Right renal cortex interstitium (tissue), 3 donors: ENCODE measurements around the gene NF2. TPM values are rescaled to one million over a fixed set of nuclear protein-coding genes. Genes with fewer than 3 reads are reported as not detected.
"Not testable (repeated sequence)": the region's sequence is repeated elsewhere in the genome, so short reads cannot be mapped to it uniquely, and the experiment has no call there.

ENCODE experiments used
- DNase-seq, 3 donors: peaks; one replicate each; pipeline ENCODE4 v3.0.0-alpha.2; 2013; ENCODE audit warnings: low read depth in 3 of 3, low spot score in 2 of 3
- polyA plus RNA-seq, 3 donors: library from polyadenylated mRNA; unstranded; fragments of 120-200 nt; gene quantifications; one replicate each; pipeline ENCODE4 v1.2.1, GENCODE V29; 2013; ENCODE audit not compliant: insufficient read length in 3 of 3

NF2 gene
- polyA plus RNA-seq, 3 donors: 26.5 to 29.3 (median 27.1) TPM

- DNase-seq: not testable (repeated sequence)
These were observed 9.0 kb upstream of the NF2 start for GRCh38 chr22:29594447-29594846.

DNA sequence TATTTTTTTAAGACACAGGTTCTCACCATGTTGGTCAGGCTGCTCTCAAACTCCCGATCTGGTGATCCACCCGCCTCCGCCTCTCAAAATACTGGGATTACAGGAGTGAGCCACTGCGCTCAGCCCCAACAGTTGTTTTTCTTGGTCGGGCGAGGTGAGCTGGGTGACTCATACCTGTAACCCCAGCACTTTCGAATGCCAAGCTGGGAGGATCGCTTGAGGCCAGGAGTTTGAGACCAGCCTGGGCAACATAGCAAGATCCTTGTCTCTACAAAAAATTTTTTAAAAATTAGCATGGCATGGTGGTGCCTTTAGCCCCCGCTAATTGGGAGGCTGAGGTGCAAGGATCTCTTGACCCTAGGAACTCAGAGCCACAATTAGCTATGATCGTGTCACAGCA lies 7.0 kb upstream of the NF2 start:
- no peak for DNase-seq

GRCh38 chr22:29597871-29598683 lies 5.4 kb upstream of the NF2 start:
- not testable (repeated sequence) for DNase-seq

GRCh38 chr22:29598684-29599020 lies 4.8 kb upstream of the NF2 start:
- no peak for DNase-seq

DNA sequence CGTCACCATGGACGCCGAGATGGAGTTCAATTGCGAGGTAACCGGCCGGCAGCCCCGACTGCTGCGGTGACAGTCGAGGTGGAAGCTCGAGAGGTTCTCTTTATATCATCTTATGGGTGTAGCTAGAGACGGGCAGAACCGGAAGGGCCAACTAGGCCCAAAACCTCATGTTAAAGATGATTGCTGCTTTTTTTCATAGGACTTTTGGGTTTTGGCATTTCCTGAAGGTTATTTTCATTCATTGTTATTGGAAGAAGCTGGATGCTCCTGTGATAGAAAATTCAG lies 585 bp downstream of the NF2 start:
- no peak for DNase-seq

DNA sequence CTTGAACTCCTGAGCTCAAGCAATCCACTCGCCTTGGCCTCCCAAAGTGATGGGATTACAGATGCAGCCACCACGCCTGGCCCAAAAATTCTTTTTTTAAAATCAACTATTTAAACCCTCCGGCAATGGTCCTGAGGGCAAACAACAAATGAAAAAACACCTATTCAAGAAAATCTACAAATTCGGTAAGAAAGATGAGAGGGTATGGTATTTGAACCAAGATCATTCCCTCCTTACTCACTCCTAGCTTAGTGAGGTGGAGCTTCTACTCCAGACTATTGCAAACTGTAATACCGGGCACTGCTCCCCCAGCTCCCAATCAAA lies 2.1 kb downstream of the NF2 start:
- DNase-seq: no peak

GRCh38 chr22:29606320-29606719 lies 2.9 kb downstream of the NF2 start:
- no peak for DNase-seq

GRCh38 chr22:29607426-29607825 lies 4.0 kb downstream of the NF2 start:
- DNase-seq: no peak

DNA sequence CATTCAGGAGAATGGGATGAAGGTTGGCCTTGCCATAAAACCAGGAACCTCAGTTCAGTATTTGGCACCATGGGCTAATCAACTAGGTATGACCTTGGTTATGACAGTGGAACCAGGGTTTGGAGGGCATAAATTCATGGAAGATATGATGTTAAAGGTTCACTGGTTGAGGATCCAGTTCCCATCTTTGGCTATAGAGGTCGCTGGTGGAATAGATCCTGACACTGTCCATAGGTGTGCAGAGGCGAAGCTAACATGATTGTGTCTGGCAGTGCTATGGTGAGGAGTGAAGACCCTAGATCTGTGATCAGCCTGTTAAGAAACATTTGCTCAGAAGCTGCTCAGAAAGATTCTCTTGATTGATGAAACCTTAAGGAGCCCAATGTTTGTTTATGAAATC lies 5.7 kb downstream of the NF2 start:
- DNase-seq: no peak

- no peak for DNase-seq
These were observed 7.3 kb downstream of the NF2 start for GRCh38 chr22:29610780-29611179.

DNA sequence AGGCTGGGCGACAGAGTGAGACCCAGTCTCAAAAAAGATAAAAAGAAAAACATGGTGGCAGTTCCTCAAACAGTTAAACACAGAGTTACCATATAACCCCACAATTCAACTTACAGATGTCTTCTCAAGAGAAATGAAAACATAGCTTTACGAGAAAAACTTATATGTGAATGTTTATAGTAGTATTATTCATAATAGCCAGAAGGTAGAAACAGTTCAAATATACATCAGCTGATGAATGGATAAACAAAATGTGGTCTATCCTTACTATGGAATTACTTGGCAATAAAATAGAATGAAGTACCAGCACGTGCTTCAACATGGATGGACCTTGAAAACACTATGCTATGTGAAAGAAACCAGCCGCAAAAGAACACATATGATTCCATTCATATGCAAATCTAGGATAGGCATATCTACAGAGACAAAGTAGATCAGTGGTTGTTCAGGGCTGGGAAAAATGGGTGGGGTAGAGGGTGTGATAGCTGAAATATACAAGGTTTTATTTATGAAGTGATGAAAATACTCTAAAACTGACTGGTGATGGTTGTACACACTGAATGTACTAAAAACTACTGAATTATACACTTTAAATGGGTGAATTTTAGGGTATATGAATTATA lies 12.4 kb downstream of the NF2 start:
- no peak for DNase-seq

GRCh38 chr22:29617922-29618629 lies 14.6 kb downstream of the NF2 start:
- DNase-seq: no peak

GRCh38 chr22:29621761-29622526 lies 18.5 kb downstream of the NF2 start:
- DNase-seq: no peak

DNA sequence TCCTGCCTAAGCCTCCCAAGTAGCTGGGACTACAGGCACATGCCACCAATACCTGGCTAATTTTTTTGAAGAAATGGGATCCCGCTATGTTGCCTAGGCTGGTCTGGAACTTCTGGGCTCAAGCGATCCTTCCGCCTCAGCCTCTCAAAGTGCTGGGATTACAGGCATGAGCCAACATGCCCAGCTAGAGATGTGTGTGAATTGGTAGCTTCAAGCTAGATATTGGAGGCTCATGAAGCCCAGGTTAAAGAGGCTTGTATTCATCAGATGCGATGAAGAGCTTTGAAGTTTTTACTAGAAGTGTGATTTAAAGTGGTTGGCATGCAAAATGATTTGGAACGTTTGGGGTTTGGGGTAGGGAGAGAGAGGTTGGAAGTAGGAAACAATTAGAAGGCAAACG lies 19.6 kb downstream of the NF2 start:
- no peak for DNase-seq

- no peak for DNase-seq
These were observed 20.2 kb downstream of the NF2 start for GRCh38 chr22:29623553-29624169.

GRCh38 chr22:29625090-29625825 lies 21.8 kb downstream of the NF2 start:
- no peak for DNase-seq

DNA sequence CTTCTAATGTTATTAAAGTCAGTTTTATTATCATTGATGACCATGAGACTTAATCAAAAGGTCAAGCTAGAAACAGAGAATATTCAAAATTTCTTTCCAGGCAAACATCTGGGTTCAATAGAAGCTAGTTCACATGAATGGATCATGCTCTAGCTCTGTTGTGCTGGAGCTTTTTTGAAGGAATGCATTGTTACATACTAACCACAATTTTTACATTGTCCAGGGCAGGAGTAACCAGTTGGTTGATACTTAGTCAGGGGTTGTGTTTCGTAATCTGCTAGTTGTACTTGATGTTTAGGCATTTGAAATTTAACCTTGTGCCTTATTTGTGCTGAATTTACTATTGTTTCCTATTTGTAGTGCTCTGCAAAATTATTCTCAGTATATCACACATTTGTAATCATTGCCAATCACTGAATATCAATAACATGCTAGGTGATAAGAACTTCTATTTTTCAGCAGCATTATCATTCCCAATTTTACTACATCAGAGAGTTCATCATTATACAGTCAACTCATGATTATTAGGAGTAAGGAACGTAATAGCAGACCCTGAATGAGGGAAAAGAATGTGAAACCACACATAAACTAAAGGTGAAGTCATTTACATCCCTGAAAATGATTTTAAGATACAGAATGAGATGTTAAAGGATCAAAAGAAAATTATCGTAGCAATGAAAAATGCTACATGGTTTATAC lies 23.2 kb downstream of the NF2 start:
- no peak for DNase-seq

DNA sequence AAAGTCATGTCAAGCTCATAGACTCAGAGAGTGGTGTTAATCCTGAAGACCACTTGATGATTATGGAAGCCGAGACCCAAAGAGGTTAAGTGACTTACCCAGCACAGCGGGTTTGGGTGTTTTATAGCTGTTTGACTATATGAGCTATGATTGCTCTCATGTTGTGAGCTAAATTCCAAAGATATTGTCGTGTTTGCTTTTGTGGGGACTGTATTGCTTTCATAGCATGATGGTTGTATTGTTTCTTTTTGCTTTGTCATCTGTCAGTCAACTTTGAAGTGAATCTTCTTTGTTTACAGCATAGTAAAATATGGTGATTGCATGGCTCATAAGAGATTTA lies 23.7 kb downstream of the NF2 start:
- no peak for DNase-seq

GRCh38 chr22:29628996-29629902 lies 25.8 kb downstream of the NF2 start:
- DNase-seq: no peak
